ENCODE data around the gene FOSL2. TPM values are rescaled to one million over a fixed set of nuclear protein-coding genes. Genes with fewer than 3 reads are reported as not detected.

FOSL2 gene
- total and polyA plus RNA-seq, 10 of the 15 experiments (the other 5 are each of a cell fraction or from before 2014, with no cell fraction given) = 0.05 to 1.3 (median 0.34) TPM

- peaks cover 17% of the 10 kb centered on the region for H3K4me1 ChIP-seq (ENCODE audit: control insufficient read depth, insufficient read depth, low read length)
- TF ChIP-seq PKNOX1 (IDR thresholded peaks at IDR 0.05) (peak; percentile 52), NFXL1 (IDR thresholded peaks at IDR 0.05; ENCODE audit: borderline replicate concordance) (no peak)
These were observed 28.9 kb upstream of the FOSL2 start for GRCh38 chr2:28363686-28364280.

GRCh38 chr2:28364610-28365009, 28.0 kb upstream of the FOSL2 start:
- no peak for TF ChIP-seq PAX5 (IDR thresholded peaks at IDR 0.05; ENCODE audit: borderline replicate concordance, low read depth, low read length)
- TF ChIP-seq KLF5 (IDR thresholded peaks at IDR 0.05; ENCODE audit: partially characterized antibody) = no peak
- no peak for TF ChIP-seq NFYA (IDR thresholded peaks at IDR 0.05; ENCODE audit: borderline replicate concordance, low read depth, low read length)
- no peak for TF ChIP-seq HDAC2 (IDR thresholded peaks at IDR 0.05)
- TF ChIP-seq BACH1 (IDR thresholded peaks at IDR 0.05; ENCODE audit: borderline replicate concordance) = no peak
- no peak for TF ChIP-seq NKRF (conservative IDR thresholded peaks at IDR 0.05)
- TF ChIP-seq RUNX3 (IDR thresholded peaks at IDR 0.05; ENCODE audit: low read length) = no peak
- TF ChIP-seq ASH2L (IDR thresholded peaks at IDR 0.05; ENCODE audit: borderline replicate concordance, low read depth) = no peak
- TF ChIP-seq PKNOX1 (IDR thresholded peaks at IDR 0.05) = no peak
- no peak for TF ChIP-seq IKZF1 (conservative IDR thresholded peaks at IDR 0.05)
- no peak for TF ChIP-seq MYC (IDR thresholded peaks at IDR 0.05; ENCODE audit: insufficient read depth, insufficient read length, insufficient replicate concordance, low read length, severe bottlenecking)
- TF ChIP-seq EZH2 (IDR thresholded peaks at IDR 0.05; ENCODE audit: borderline replicate concordance, control insufficient read depth, low read depth, low read length) = no peak
- no TSS peak for BruUV-seq (replicated peaks)
- H2AFZ ChIP-seq (ENCODE audit: control insufficient read depth, low read depth, low read length) = no peak overlapping the region
- FAIRE-seq (no peak), DNase-seq (ENCODE audit: low read depth, low spot score) (no peak), ATAC-seq (no peak)
- no peak overlapping the region for H3K4me2 ChIP-seq (ENCODE audit: control insufficient read depth, insufficient read depth)
- no peaks in the 10 kb centered on the region for H3K79me2 ChIP-seq (ENCODE audit: control insufficient read depth, insufficient read depth, low read length)
- H3K4me3 ChIP-seq = no peak overlapping the region
- WGBS (ENCODE audit: insufficient coverage, insufficient replicate concordance, low lambda C conversion rate, missing lambda C conversion rate) = 40% methylated on average over 3 of the region's 3 CpGs
- intact Hi-C loops (cut with micrococcal nuclease; ENCODE audit: unreplicated experiment) = no loop called here
- CTCF ChIA-PET = interaction anchor here (1.2 kb wide), 1 partner anchor 12 kb away, joined by 3 read pairs; no protein-coding TSS in a partner anchor
- SMC1A ChIA-PET (ENCODE audit: uncharacterized antibody, unreplicated experiment) = no interaction called here
- peaks cover 8% of the 10 kb centered on the region for H3K4me1 ChIP-seq (ENCODE audit: control insufficient read depth, insufficient read depth, low read length)
- no peaks in the 10 kb centered on the region for H4K20me1 ChIP-seq (ENCODE audit: control insufficient read depth, insufficient read depth)
- no peaks in the 10 kb centered on the region for H3K27me3 ChIP-seq (replicated peaks in 1 of 2; ENCODE audit: control insufficient read depth in 2 of 2, insufficient read depth in 2 of 2, low read length in 1 of 2)
- POLR2A ChIA-PET = no interaction called here
- H3K27ac ChIP-seq (ENCODE audit: control insufficient read depth, insufficient read depth) = no peak overlapping the region
- no peaks in the 10 kb centered on the region for H3K36me3 ChIP-seq (ENCODE audit: control insufficient read depth in 2 of 2, insufficient read depth in 2 of 2, low read length in 1 of 2)
- RAD21 ChIA-PET (ENCODE audit: unreplicated experiment) = no interaction called here
- H3K9me3 ChIP-seq (replicated peaks; ENCODE audit: control insufficient read depth, insufficient read depth, low read length) = no peaks in the 10 kb centered on the region
- in situ Hi-C loops (cut with MboI) = no loop called here
- no peak overlapping the region for H3K9ac ChIP-seq (ENCODE audit: control insufficient read depth, insufficient read depth, low read length)

More at GRCh38 chr2:28363686-28364280, 28.9 kb upstream of the FOSL2 start:
- no peaks in the 10 kb centered on the region for H3K79me2 ChIP-seq (ENCODE audit: control insufficient read depth, insufficient read depth, low read length)
- H4K20me1 ChIP-seq (ENCODE audit: control insufficient read depth, insufficient read depth) = no peaks in the 10 kb centered on the region
- ChIA-PET RAD21 (ENCODE audit: unreplicated experiment) (interaction anchor here (0.6 kb wide), 1 partner anchor 69 kb away, joined by 3 read pairs; no protein-coding TSS in a partner anchor), SMC1A (ENCODE audit: uncharacterized antibody, unreplicated experiment) (no interaction called here), POLR2A (no interaction called here), CTCF (no interaction called here)
- in situ Hi-C loops (cut with MboI) (no loop called here), intact Hi-C loops (cut with micrococcal nuclease; ENCODE audit: unreplicated experiment) (no loop called here)
- H3K36me3 ChIP-seq (ENCODE audit: control insufficient read depth in 2 of 2, insufficient read depth in 2 of 2, low read length in 1 of 2) = no peaks in the 10 kb centered on the region
- H3K4me2 ChIP-seq (ENCODE audit: control insufficient read depth, insufficient read depth) = no peak overlapping the region
- FAIRE-seq = no peak
- no peak for ATAC-seq
- H3K27ac ChIP-seq (ENCODE audit: control insufficient read depth, insufficient read depth) = no peak overlapping the region
- no peak overlapping the region for H3K9ac ChIP-seq (ENCODE audit: control insufficient read depth, insufficient read depth, low read length)
- H3K9me3 ChIP-seq (replicated peaks; ENCODE audit: control insufficient read depth, insufficient read depth, low read length) = no peaks in the 10 kb centered on the region
- H3K27me3 ChIP-seq (replicated peaks in 1 of 2; ENCODE audit: control insufficient read depth in 2 of 2, insufficient read depth in 2 of 2, low read length in 1 of 2) = no peaks in the 10 kb centered on the region
- H3K4me3 ChIP-seq = no peak overlapping the region
- BruUV-seq (replicated peaks) = no TSS peak
- no peak overlapping the region for H2AFZ ChIP-seq (ENCODE audit: control insufficient read depth, low read depth, low read length)
- no peak for DNase-seq (ENCODE audit: low read depth, low spot score)
- WGBS (ENCODE audit: insufficient coverage, insufficient replicate concordance, low lambda C conversion rate, missing lambda C conversion rate) = 45% methylated on average over 11 of the region's 11 CpGs

Data from GM12878 (cell line).